ENCODE data around the gene TSTD2.

The TSTD2 gene

DNA sequence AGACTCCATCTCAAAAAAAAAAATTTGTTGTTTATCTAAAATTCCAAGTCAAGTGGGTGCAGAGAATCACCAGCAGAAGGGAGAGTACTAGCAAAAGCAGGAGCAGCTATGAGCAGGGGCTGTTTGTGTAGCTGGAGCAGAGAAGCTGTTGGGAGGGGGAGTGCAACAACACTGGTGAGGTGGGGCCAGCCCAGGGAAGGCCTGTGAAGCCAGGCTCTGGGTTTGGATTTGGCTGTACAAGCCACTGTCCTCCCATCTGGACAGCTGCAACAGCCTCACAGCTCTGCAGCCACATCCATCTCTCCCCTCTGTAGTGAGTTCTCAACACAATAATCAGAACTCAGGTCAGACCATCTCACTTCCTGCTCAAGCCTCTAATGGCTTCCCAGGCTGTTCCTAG, 72.3 kb downstream of the TSTD2 start:
- DNase-seq, result no peak

DNA sequence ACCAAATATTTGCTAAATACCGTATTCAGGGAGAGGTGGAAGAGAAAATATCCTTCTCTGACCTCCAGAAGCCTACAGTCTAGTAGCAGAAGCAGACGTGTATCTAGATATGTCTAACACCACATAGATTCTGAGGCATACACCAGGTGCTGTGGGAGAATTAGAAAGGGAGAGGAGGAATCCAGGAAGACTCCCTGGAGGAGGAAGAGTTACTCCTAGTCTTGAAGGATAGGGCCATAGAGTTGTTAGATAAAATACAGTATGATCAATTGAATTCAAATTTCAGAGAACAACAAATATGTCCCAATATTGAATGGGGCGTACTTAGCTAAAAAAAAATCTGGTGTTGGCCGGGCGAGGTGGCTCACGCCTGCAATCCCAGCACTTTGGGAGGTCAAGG, 73.0 kb downstream of the TSTD2 start:
- no peak for DNase-seq

DNA sequence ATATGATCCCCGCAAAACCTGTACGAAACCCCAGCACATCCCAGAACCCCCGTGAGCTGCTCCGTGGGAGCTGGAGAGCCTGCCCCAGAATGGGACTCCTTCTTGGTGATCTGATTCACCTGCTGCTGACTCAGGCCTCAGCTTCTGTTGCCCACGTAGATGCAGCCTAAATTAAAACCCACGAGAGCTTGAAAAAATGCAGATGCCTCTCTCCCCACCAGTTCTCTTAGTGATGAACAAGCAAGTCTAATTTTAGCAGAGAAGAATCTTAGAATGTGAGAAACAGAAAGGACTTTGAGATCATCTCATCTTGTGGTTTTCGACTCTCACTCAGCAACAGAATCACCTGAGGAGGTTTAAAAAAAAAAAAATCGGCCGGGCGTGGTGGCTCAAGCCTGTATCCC, 74.1 kb downstream of the TSTD2 start:
- DNase-seq, result no peak

DNA sequence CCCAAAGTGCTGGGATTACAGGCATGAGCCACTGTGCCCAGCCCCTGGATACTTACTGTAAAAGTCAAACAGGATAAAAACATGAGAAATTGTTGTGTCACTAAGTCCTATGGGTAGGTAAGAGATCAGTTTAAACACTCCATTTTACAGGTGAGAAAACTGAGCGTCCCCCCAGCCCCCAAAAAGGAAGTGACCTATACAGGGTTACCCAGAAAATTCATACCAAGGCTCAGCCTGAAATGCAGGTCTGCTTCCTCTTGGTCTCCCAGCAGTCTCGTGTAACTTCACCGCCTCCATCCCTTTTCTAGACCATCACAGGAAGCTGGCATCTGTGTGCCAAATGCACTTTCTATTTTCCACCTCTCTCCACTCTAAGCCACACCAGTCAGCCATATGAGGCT, 74.5 kb downstream of the TSTD2 start:
- no peak for DNase-seq

DNA sequence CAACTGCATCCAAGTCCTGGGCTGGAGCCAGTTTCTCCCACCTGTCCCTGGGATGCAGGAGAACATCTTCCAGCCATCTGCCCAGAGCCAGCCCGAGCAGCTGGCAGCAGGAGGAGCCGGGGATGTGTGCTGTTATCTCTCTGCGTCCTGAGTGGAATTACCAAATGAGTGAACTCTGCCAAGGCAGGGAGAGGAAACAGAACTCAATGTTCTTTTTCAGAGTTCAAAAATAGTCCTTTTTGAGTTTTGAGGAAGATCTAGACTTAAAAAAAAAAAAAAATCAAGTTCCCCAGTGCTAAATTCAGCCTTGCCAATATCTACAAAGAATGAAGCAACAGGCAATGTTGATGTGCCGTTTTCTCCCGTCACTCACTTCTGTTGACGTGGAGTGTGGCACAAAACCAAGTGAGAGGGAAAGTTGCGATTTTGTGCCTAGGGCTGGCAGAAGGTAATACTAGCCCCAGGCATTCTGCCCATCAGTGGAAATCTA, 75.5 kb downstream of the TSTD2 start:
- no peak for DNase-seq

DNA sequence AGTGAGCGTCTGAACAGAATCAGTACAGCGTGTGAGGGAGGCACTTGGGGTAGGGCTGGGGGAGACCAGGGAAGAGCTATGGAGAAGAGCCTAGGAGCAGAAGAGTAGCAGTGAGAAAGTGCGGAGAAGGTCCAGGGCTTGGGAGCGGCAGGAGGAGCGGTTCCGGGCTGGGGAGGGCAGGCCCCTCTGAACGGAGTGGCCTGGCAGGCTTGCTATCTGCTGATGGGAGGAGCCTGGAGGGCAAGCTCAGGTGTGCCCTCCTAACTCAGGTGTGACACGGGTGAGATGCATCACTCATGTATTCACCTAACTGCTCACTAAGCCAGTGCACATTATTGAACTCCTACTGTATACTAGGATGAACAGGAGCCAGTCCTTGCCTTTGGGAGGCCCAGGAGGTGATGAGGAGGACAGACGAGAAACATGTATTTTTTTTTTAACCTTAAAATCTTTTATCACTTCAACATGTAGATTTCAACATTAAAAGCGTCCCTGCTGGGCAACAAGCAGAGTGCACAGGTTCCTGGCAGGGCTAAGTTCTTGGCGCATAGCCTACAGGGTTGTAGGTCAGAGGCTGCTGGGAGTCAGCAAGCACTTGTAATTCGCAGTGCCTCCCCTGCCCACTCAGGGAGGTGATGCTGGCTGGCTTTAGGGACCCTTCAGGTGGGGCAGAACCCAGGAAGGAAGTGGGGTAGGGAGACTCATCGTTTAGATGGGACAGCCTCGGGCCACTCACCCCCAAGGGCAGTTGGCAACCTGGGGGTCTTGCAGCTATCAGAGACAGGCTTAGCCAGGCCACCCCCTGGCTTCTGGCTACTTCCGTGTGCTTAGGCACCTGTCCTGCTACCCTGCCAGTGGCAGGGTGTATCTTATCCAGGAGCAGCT, 76.2 kb downstream of the TSTD2 start:
- no peak for DNase-seq

DNA sequence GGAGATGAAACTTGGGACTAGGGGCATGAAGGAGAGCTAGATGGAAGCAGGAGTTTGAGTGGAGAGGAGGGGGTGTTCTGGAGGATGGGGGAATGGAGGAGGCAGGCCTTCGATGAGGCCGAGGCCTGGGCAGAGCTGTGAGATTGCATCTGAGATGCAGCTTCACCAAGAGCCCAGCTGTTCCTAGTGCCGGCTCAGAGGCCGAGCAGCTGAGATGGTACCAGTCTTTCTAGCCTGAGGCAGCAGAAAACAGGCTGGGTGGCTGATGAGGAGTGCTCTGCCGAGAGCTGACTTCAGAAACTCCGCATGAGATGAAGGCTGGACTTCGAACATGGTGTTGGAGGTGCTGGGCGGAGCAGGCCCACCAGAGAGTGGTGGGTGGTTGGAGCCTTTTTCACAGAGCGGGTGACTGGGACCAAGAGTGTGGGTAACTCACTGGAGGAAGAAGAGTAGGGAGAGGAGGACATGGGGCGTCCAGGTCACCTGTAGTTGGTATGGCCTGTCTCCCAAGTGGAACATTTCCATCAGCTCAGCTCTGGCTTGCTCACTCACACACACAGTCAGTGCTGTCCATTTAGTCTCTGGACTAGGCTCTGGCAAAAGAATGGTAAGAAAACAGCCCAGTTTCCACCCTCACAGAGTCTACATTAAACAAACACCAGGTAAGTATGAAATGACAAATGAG, 77.0 kb downstream of the TSTD2 start:
- DNase-seq, result no peak

DNA sequence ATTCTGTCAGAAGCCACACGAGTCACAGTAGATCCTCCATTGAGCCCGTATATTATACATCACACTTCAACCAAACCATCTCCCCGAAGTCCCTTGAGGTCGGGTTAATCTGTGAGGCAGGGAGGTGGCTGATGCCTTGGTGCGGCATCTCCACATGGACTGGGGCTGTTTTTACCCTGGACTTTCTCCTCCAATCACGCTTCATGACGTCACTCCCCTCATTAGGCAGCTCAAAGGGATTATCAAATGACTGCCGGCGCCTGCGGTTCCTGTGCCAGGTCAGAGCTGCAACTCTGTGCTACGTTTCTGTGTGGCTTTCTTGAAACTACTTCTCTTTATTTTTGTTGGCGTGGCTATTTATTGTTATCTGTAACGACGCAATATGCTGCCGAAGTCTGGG, 78.0 kb downstream of the TSTD2 start:
- no peak for DNase-seq

DNA sequence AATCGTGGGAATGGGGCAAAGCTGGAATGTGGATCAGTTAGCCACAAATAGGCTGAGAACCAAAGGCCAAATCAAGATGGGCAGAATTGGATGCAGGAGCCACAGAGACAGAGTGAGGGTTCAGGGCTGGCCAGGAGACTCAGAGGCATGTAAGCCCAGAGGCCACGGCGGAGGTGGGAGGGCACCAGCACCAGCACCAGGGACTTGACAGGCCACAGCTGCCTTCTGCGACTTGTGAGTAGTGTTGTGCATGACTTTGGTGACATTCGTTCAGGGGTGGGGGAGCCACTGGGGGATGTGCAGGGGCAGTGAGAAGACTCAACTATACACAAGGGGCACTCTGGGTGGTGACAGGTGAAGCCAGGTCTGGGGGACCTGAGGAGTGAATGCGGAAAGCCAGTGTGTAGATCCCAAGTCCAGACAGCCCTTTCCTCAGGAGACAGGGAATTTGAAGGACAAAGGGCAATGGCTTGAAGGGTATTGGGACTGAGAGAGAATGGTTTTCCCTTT, 78.5 kb downstream of the TSTD2 start:
- DNase-seq, result no peak

DNA sequence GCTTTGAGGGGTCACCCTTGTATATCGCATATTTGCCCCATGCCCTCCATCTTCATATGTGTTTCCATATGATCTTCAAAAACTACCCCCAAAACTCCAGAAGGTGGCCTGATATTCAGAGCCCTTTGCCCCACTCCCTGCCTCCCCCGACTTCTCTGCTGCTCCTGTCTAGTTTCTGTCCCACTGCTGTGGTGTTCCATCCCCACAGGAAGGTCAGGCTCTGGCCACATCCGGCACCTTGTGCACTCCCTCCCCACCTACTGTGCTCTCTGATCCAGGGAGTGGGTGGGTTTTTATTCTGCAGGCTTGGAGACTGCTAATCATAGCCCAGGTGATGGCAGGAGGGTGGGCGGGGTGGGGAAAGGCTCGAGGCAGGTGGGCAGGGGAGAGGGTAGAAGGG, 79.3 kb downstream of the TSTD2 start:
- no peak for DNase-seq

DNA sequence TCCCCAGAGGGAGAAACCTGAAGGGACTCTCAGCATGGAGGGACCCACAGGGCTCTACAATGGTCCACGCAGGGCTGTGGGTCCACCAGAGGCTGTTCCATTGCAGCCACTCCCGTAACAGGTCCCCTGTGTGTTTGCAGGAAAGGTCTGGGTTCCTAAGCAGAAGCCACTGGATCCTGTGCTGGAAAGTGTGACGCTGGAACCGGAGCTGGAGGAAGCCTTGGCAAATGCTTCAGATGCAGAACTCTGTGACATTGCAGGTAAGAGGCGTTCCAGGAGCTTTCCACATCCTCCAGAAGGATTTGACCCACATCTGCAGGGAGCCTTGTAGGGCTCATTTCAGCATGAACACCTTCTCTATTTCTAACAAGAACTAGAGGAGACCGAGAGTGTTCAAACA, 80.0 kb downstream of the TSTD2 start:
- DNase-seq, result no peak

DNA sequence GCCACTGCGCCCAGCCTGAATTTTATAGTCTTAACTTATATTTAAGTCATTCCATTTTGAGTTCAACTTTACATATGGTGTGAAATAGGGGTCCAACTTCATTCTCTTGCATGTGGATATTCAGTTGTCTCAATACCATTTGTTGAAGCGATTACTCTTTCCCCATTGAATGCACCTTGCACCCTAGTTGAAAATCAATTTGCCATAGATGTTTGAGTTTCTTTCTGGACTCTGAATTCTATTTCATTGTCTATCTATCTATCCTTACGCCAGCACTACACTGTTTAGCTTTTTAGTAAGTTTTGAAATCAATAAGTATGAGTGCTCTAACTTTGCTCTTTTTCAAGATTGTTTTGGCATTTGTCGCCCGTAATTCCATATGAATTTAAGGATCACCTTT, 81.9 kb downstream of the TSTD2 start:
- no peak for DNase-seq

DNA sequence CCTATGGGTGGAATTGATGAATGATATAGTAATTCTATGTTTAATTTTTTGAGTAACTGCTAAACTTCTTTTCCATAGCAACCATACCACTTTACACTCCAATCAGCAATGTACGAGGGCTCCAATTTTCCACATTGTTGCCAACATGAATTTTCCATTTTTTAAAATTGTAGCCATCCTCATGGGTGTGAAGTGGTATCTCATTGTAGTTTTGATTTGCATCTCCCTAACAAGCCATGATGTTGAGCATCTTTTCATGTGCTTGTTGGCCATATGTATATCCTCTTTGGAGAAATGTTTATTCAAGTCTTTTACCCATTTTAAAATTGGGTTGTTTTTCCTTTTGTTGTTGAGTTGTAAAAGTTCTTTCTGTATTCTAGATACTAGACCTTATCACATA, 82.8 kb downstream of the TSTD2 start:
- DNase-seq, result no peak

Measured in activated naive CD4-positive, alpha-beta T cell (primary cell).